HEK293 (cell line): ENCODE data around the gene HOXB8.

Experiments used
- CTCF ChIA-PET: fragments of 350-600 bp; formaldehyde crosslinking; extraction: SDS; loops from one replicate; lab custom pipeline; 2021; ENCODE audit warnings: antibody characterized with exemption; lab: Yijun Ruan, JAX
- POLR2A ChIA-PET: fragments of 300-600 bp; formaldehyde crosslinking; extraction: SDS; loops from one replicate; lab custom pipeline; 2020; ENCODE audit warnings: antibody characterized with exemption, inconsistent platforms; lab: Yijun Ruan, JAX
- H3K27ac ChIP-seq: fragments of 200-500 bp; sonication (Bioruptor generic); 2 replicates; pipeline ENCODE4 v1.5.1; 2014; ENCODE audit warnings: low read depth, low read length, control low read depth, inconsistent platforms; ENCODE audit errors: extremely low read depth
- H3K36me3 ChIP-seq, 2 experiments: fragments of 200-500 bp in 1 of 2; sonication (Bioruptor generic) in 1 of 2; 1 replicate in 1 of 2; 2 replicates in 1 of 2; pipeline ENCODE4 v1.5.1; 2014 to 2017; ENCODE audit warnings: inconsistent platforms in 2 of 2, low read length in 2 of 2; ENCODE audit not compliant: control insufficient read depth in 2 of 2, insufficient read depth in 1 of 2
- H3K4me1 ChIP-seq: fragments of 200-500 bp; sonication (Bioruptor generic); 2 replicates; pipeline ENCODE4 v1.5.1; 2014; ENCODE audit warnings: mild to moderate bottlenecking, low read length, inconsistent platforms; ENCODE audit not compliant: control insufficient read depth, insufficient read depth
- H3K4me3 ChIP-seq: 2 replicates; pipeline ENCODE4 v1.5.1; 2011; ENCODE audit warnings: low read depth, mild to moderate bottlenecking, control low read depth, low read length, moderate library complexity
- H3K9me3 ChIP-seq: fragments of 200-500 bp; sonication (Bioruptor generic); 2 replicates; pipeline ENCODE4 v1.5.1; 2014; ENCODE audit warnings: low read depth, low read length, inconsistent platforms; ENCODE audit not compliant: control insufficient read depth, insufficient read depth
- BCL11A ChIP-seq: fragments of 450-650 bp; formaldehyde crosslinking; IDR thresholded peaks from 2 replicates; pipeline ENCODE4 v1.5.1; 2016; ENCODE audit warnings: low read depth, missing biosample characterization, missing genetic modification characterization
- GLIS2 ChIP-seq: fragments of 450-650 bp; formaldehyde crosslinking; IDR thresholded peaks from 2 replicates; pipeline ENCODE4 v1.5.1; 2016; ENCODE audit warnings: missing biosample characterization, missing genetic modification characterization
- OSR2 ChIP-seq: fragments of 450-650 bp; formaldehyde crosslinking; IDR thresholded peaks from 2 replicates; pipeline ENCODE4 v1.5.1; 2016; ENCODE audit warnings: missing biosample characterization, missing genetic modification characterization
- OVOL3 ChIP-seq: fragments of 450-650 bp; formaldehyde crosslinking; IDR thresholded peaks from 2 replicates; pipeline ENCODE4 v1.5.1; 2016; ENCODE audit warnings: missing biosample characterization, missing genetic modification characterization
- PRDM10 ChIP-seq: fragments of 450-650 bp; formaldehyde crosslinking; IDR thresholded peaks from 2 replicates; pipeline ENCODE4 v1.5.1; 2016; ENCODE audit warnings: missing biosample characterization, missing genetic modification characterization
- SP3 ChIP-seq: fragments of 450-650 bp; formaldehyde crosslinking; IDR thresholded peaks from 2 replicates; pipeline ENCODE4 v1.5.1; 2016; ENCODE audit warnings: missing biosample characterization, missing genetic modification characterization
- ZBTB1 ChIP-seq: fragments of 450-650 bp; formaldehyde crosslinking; IDR thresholded peaks from 2 replicates; pipeline ENCODE4 v1.5.1; 2016; ENCODE audit warnings: missing biosample characterization, missing genetic modification characterization
- ZBTB26 ChIP-seq: fragments of 450-650 bp; formaldehyde crosslinking; optimal IDR thresholded peaks from 2 replicates; pipeline ENCODE3; 2016; ENCODE audit warnings: missing biosample characterization, mild to moderate bottlenecking, missing genetic modification characterization
- ZBTB49 ChIP-seq: fragments of 450-650 bp; formaldehyde crosslinking; IDR thresholded peaks from 2 replicates; pipeline ENCODE4 v1.5.1; 2016; ENCODE audit warnings: missing biosample characterization, missing genetic modification characterization, low read depth
- ZNF341 ChIP-seq: fragments of 450-650 bp; formaldehyde crosslinking; IDR thresholded peaks from 2 replicates; pipeline ENCODE4; 2016; ENCODE audit warnings: low read depth, missing biosample characterization, missing genetic modification characterization
- ZNF423 ChIP-seq: fragments of 450-650 bp; formaldehyde crosslinking; IDR thresholded peaks from 2 replicates; pipeline ENCODE4 v1.5.1; 2016; ENCODE audit warnings: missing biosample characterization, missing genetic modification characterization
- ZNF433 ChIP-seq: fragments of 450-650 bp; formaldehyde crosslinking; IDR thresholded peaks from 2 replicates; pipeline ENCODE4 v1.5.1; 2016; ENCODE audit warnings: missing biosample characterization, missing genetic modification characterization, low read depth
- ZNF529 ChIP-seq: fragments of 450-650 bp; formaldehyde crosslinking; IDR thresholded peaks from 2 replicates; pipeline ENCODE4 v1.5.1; 2017; ENCODE audit warnings: missing genetic modification characterization, missing biosample characterization; ENCODE audit not compliant: insufficient replicate concordance
- ZNF555 ChIP-seq: fragments of 450-650 bp; formaldehyde crosslinking; conservative IDR thresholded peaks from 2 replicates; pipeline ENCODE4 v1.5.1; 2017; ENCODE audit warnings: missing biosample characterization, mild to moderate bottlenecking, missing genetic modification characterization, inconsistent platforms
- ZNF571 ChIP-seq: fragments of 450-650 bp; formaldehyde crosslinking; IDR thresholded peaks from 2 replicates; pipeline ENCODE4 v1.5.0; 2017; ENCODE audit warnings: missing biosample characterization, missing genetic modification characterization
- ZNF629 ChIP-seq: fragments of 450-650 bp; formaldehyde crosslinking; IDR thresholded peaks from 2 replicates; pipeline ENCODE4 v1.5.1; 2017; ENCODE audit warnings: missing biosample characterization, missing genetic modification characterization
- ZNF664 ChIP-seq: fragments of 450-650 bp; formaldehyde crosslinking; IDR thresholded peaks from 2 replicates; pipeline ENCODE4 v1.5.1; 2016; ENCODE audit warnings: missing biosample characterization, missing genetic modification characterization
- ZSCAN23 ChIP-seq: fragments of 450-650 bp; formaldehyde crosslinking; IDR thresholded peaks from 2 replicates; pipeline ENCODE4 v1.5.1; 2016; ENCODE audit warnings: missing biosample characterization, missing genetic modification characterization
- ZXDB ChIP-seq: fragments of 450-650 bp; formaldehyde crosslinking; IDR thresholded peaks from 2 replicates; pipeline ENCODE4 v1.5.1; 2016; ENCODE audit warnings: missing biosample characterization, missing genetic modification characterization

The HOXB8 gene

GRCh38 chr17:48623583-48623982 lies 8.5 kb upstream of the HOXB8 start (continued):
- TF ChIP-seq ZSCAN23 (tag by site-specific recombination) (no peak), ZNF664 (tag by site-specific recombination) (no peak)

- no peaks in the 10 kb centered on the region for H3K9me3 ChIP-seq
- TF ChIP-seq ZNF555 (tag by site-specific recombination) (no peak), ZSCAN23 (tag by site-specific recombination) (no peak)
- TF ChIP-seq, all 188 proteins: peak for 0
- ChIA-PET CTCF (interaction anchor here (0.6 to 3.0 kb wide), 15 partner anchors 10 to 407 kb away, joined by 3 to 15 read pairs (median 4); partner anchors contain the start of gene HOXB5), POLR2A (interaction anchor here (0.6 kb wide), 1 partner anchor 18 kb away, joined by 8 read pairs; the partner anchor contains the start of gene HOXB6)
- H3K36me3 ChIP-seq: peaks cover 0 to 26% of the 10 kb centered on the region in 2 experiments; a peak in 1 of 3 replicates
- no peak overlapping the region for H3K27ac ChIP-seq
- peaks cover 37% of the 10 kb centered on the region for H3K4me1 ChIP-seq
- no peak overlapping the region for H3K4me3 ChIP-seq
Observed at GRCh38 chr17:48622857-48623256, 7.8 kb upstream of the HOXB8 start.

- H3K27ac ChIP-seq: no peak overlapping the region
- peaks cover 31% of the 10 kb centered on the region for H3K4me1 ChIP-seq
- POLR2A ChIA-PET: interaction anchor here (0.6 to 0.9 kb wide), 2 partner anchors 15 to 17 kb away, joined by 3 to 8 read pairs; partner anchors contain the start of gene HOXB6
- TF ChIP-seq ZNF341: peak; percentile 73
- no peak for TF ChIP-seq ZNF423 (tag by site-specific recombination)
- no peak for TF ChIP-seq BCL11A (tag by site-specific recombination)
- no peak for TF ChIP-seq SP3 (tag by site-specific recombination)
- TF ChIP-seq ZXDB (tag by site-specific recombination): no peak
- CTCF ChIA-PET: interaction anchor here (0.6 to 3.0 kb wide), 20 partner anchors 9 to 595 kb away, joined by 3 to 15 read pairs (median 4); partner anchors contain the start of gene HOXB5
- H3K9me3 ChIP-seq: no peaks in the 10 kb centered on the region
- H3K36me3 ChIP-seq: peaks cover 0 to 26% of the 10 kb centered on the region in 2 experiments; a peak in 1 of 3 replicates
- H3K4me3 ChIP-seq: no peak overlapping the region
Observed at GRCh38 chr17:48621410-48622392, 6.6 kb upstream of the HOXB8 start.

- H3K27ac ChIP-seq: peak overlapping the region; percentile 44
- ChIA-PET CTCF (interaction anchor here (0.6 to 3.0 kb wide), 14 partner anchors 8 to 594 kb away, joined by 3 to 9 read pairs (median 4); partner anchors contain the start of gene HOXB5), POLR2A (no interaction called here)
- peaks cover 42% of the 10 kb centered on the region for H3K4me1 ChIP-seq
- H3K9me3 ChIP-seq: no peaks in the 10 kb centered on the region
- H3K4me3 ChIP-seq: no peak overlapping the region
- peaks cover 0 to 26% of the 10 kb centered on the region in 2 experiments; a peak in 1 of 3 replicates for H3K36me3 ChIP-seq
- TF ChIP-seq PRDM10: peak; percentile 56
- TF ChIP-seq ZNF571 (tag by site-specific recombination): no peak
- TF ChIP-seq ZBTB26: no peak
- TF ChIP-seq OVOL3 (tag by site-specific recombination): no peak
- no peak for TF ChIP-seq ZBTB1
- peak; percentile 41; the same call in 1 of the 2 replicates for TF ChIP-seq GLIS2 (tag by site-specific recombination)
- TF ChIP-seq ZNF529 (tag by site-specific recombination): no peak
- TF ChIP-seq ZNF629 (tag by site-specific recombination): no peak
- 0 out of 2 replicates have a peak, but pooled peaks have one; percentile 25 for TF ChIP-seq OSR2 (tag by site-specific recombination)
- TF ChIP-seq ZBTB49: no peak
- TF ChIP-seq ZNF433: no peak
Observed at GRCh38 chr17:48620461-48621139, 5.5 kb upstream of the HOXB8 start.
